Anterior cingulate cortex (tissue), 58 donors: ENCODE results near the gene OPN5.

Experiments used
- DNase-seq, 58 donors: peaks; one replicate each; lab custom pipeline; 2025; lab: John Stamatoyannopoulos, UW

The OPN5 gene

DNA sequence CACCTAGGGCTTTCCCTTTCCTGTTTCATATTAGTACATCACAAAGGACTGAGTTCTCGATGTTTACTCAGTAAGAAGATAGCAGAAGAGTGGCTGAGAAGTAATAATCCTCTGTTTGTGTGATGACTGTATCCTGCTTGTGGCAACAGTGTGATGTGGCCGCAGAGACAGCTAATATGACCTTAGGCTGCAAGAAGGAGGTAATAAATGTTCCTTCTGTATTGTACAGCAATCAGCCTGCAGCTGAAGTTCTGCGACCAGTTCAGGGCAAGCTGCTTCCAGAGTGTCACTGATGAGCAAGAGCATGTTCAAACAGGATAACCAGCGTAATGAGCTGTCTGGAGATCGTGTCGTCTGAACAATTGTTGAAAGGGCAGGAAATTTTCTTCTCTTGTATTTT lies 70.9 kb downstream of the OPN5 start:
- DNase-seq = no peak

DNA sequence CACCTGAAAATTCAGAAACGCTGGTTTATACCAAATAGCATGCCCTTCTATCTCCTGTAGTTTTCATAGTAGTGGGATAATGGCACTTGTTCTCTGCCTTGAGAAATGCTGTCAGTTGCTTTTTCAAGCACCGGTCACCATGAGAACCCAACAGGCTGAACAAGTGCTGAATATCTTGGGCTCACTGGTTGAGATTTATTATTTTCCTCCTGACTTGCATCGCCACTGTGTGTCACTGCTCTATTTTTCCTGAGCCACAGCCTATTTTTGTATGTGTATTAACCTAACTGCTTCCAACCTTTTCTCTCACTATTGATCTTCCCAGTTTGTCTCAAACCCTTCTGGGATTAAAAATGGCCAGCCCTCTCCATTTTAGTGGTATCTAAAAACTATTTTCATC lies 71.9 kb downstream of the OPN5 start:
- DNase-seq = peak in 1 of 58 donors; percentile 7

GRCh38 chr6:47854971-47855370 lies 73.1 kb downstream of the OPN5 start:
- no peak for DNase-seq

- DNase-seq = no peak
Observed at GRCh38 chr6:47859175-47859574, 77.3 kb downstream of the OPN5 start.

GRCh38 chr6:47862731-47863130 lies 80.9 kb downstream of the OPN5 start:
- no peak for DNase-seq

DNA sequence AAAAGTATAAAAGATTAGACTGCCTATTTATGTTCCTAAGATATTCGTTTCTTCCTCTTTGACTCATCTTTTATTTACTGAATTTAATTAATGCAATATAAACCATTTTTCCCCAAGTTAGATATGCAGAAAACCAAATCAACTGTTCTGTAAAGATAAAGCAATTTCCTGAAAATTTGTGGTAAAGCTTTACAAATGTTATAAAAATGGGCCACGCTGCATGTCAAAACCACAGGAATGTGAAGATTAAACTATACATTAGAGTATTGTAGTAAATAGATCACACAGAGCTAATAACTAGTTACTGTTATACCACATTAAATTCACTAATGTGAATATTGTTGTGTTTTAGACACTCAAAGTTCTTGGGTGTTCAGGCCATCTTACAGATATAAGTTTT lies 83.4 kb downstream of the OPN5 start:
- DNase-seq = no peak

DNA sequence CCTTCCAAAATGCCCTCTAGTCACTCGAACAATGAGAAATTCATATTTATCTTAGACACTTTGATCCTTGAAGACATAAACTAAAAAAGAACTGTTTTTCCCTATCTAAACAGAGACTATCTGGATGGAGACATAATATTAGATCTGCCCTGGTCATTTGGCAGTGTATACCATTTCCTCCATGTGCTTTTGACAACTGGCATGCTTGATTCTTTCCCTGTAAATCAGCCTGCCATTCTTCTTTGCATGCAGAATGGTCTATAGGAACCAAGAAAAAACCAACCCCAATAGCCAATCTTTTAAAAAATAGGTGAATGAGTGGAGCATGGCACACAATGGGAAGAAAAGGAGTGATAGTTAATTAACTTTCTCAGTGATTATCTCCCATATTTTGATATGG lies 93.8 kb downstream of the OPN5 start:
- no peak for DNase-seq
